HepG2 (cell line): ENCODE results near the gene ADAMTS8. TPM values are rescaled to one million over a fixed set of nuclear protein-coding genes. Genes with fewer than 3 reads are reported as not detected.

Experiments
- ATAC-seq: fragments of 200-7000 bp; cut with Tn5 transposase; 3 replicates; pipeline ENCODE4 v1.9.1; 2020; ENCODE audit warnings: mild to moderate bottlenecking, moderate library complexity
- BruUV-seq: library from RNA; stranded (reverse); fragments of 400-500 nt; replicated peaks from 2 replicates; lab custom pipeline; 2021; lab: Mats Ljungman, UMichigan
- CTCF ChIA-PET: fragments of 300-600 bp; formaldehyde crosslinking; extraction: SDS; loops from one replicate; lab custom pipeline; 2021; ENCODE audit warnings: low total read pairs, inconsistent platforms, low intra/inter-chr PET ratio; lab: Yijun Ruan, JAX
- POLR2A ChIA-PET: fragments of 350-600 bp; sonication (Branson Sonifier 250); formaldehyde crosslinking; loops from one replicate; lab custom pipeline; 2020; ENCODE audit warnings: antibody characterized with exemption, inconsistent platforms; lab: Yijun Ruan, JAX
- DNase-seq: peaks from one replicate; pipeline ENCODE4 v3.0.0-alpha.2; 2015; ENCODE audit warnings: low spot score
- FAIRE-seq: peaks from 3 replicates; lab custom pipeline; 2011; peaks lifted over from hg19 to GRCh38; lab: Jason Lieb, UNC
- H2AFZ ChIP-seq: one replicate; pipeline ENCODE4 v1.6.1; 2011; ENCODE audit warnings: low read length, inconsistent platforms
- H3K27ac ChIP-seq: fragments of 300-600 bp; 3 replicates; pipeline ENCODE4 v1.8.0; 2011; ENCODE audit warnings: mixed run types, mild to moderate bottlenecking, mixed read lengths, low read length, inconsistent platforms; ENCODE audit not compliant: insufficient read depth; ENCODE audit errors: extremely low read length
- H3K27me3 ChIP-seq, 2 experiments: fragments of 200-600 bp in 1 of 2; 2 replicates in 1 of 2; 3 replicates in 1 of 2; pipeline versions ENCODE4 v1.6.0 to v1.8.0; 2011; ENCODE audit warnings: low read length in 2 of 2, mild to moderate bottlenecking in 2 of 2, moderate library complexity in 2 of 2, inconsistent platforms in 1 of 2; ENCODE audit not compliant: insufficient read depth in 2 of 2, control insufficient read depth in 1 of 2
- H3K36me3 ChIP-seq, 2 experiments: fragments of 200-600 bp in 1 of 2; replicated peaks in 1 of 2; 2 replicates in 1 of 2; 3 replicates in 1 of 2; pipeline versions ENCODE4 v1.5.1 to v1.8.0; 2011; ENCODE audit warnings: low read length in 2 of 2, inconsistent platforms in 1 of 2; ENCODE audit not compliant: insufficient read depth in 2 of 2, control insufficient read depth in 1 of 2
- H3K4me1 ChIP-seq: 2 replicates; pipeline ENCODE4 v1.5.1; 2012; ENCODE audit warnings: low read length, inconsistent platforms; ENCODE audit not compliant: insufficient read depth
- H3K4me2 ChIP-seq: 2 replicates; pipeline ENCODE4 v1.6.0; 2011; ENCODE audit warnings: low read depth, low read length, inconsistent platforms
- H3K4me3 ChIP-seq, 3 experiments: fragments of 200-600 bp in 1 of 3; sonication (generic), shearing (Covaris generic) in 1 of 3; replicated peaks in 1 of 3; 2 replicates each; pipeline ENCODE4 v1.5.1; 2011 to 2016; ENCODE audit warnings: low read length in 3 of 3, inconsistent platforms in 2 of 3, low read depth in 2 of 3, mild to moderate bottlenecking in 2 of 3, control low read depth in 1 of 3, mixed read lengths in 1 of 3; ENCODE audit not compliant: insufficient read depth in 1 of 3
- H3K79me2 ChIP-seq: one replicate; pipeline ENCODE4 v1.6.1; 2011; ENCODE audit warnings: low read length, inconsistent platforms; ENCODE audit not compliant: insufficient read depth
- H3K9ac ChIP-seq: 2 replicates; pipeline ENCODE4 v1.6.0; 2011; ENCODE audit warnings: mild to moderate bottlenecking, low read depth, low read length, inconsistent platforms; ENCODE audit not compliant: insufficient read depth
- H3K9me3 ChIP-seq: 2 replicates; pipeline ENCODE4 v1.5.1; 2012; ENCODE audit warnings: mild to moderate bottlenecking, low read length
- H4K20me1 ChIP-seq: 2 replicates; pipeline ENCODE4 v1.6.0; 2011; ENCODE audit warnings: inconsistent platforms, mild to moderate bottlenecking, low read length, moderate library complexity; ENCODE audit not compliant: insufficient read depth
- KAT7 ChIP-seq: IDR thresholded peaks from 2 replicates; pipeline ENCODE4 v1.6.1; 2018; ENCODE audit warnings: borderline replicate concordance, missing compliant biosample characterization
- MAFF ChIP-seq: IDR thresholded peaks from 2 replicates; pipeline ENCODE4 v1.6.1; 2011; ENCODE audit warnings: low read depth, low read length, improper control_type of control experiment
- NFKB2 ChIP-seq: sonication (generic); formaldehyde crosslinking; IDR thresholded peaks from 2 replicates; pipeline ENCODE4 v1.4.0; 2020; ENCODE audit warnings: missing genetic modification reagents, borderline replicate concordance
- SATB2 ChIP-seq: sonication (generic); formaldehyde crosslinking; IDR thresholded peaks from 2 replicates; pipeline ENCODE4 v1.5.0; 2020; ENCODE audit warnings: missing genetic modification reagents
- SETDB1 ChIP-seq: sonication (generic); formaldehyde crosslinking; IDR thresholded peaks from 2 replicates; pipeline ENCODE4 v1.5.1; 2020; ENCODE audit warnings: missing genetic modification reagents, mild to moderate bottlenecking, borderline replicate concordance
- SP4 ChIP-seq: sonication (generic); formaldehyde crosslinking; IDR thresholded peaks from 2 replicates; pipeline ENCODE4 v1.8.1; 2023; ENCODE audit warnings: mild to moderate bottlenecking, missing genetic modification reagents
- SSRP1 ChIP-seq: IDR thresholded peaks from 2 replicates; pipeline ENCODE4 v1.6.1; 2016; ENCODE audit warnings: control low read depth
- XRCC5 ChIP-seq: fragments of 200-400 bp; formaldehyde crosslinking; optimal IDR thresholded peaks from 2 replicates; pipeline ENCODE3; 2017; ENCODE audit warnings: mild to moderate bottlenecking, low read length
- ZBED4 ChIP-seq: sonication (generic); formaldehyde crosslinking; IDR thresholded peaks from 2 replicates; pipeline ENCODE4 v1.4.0; 2020; ENCODE audit warnings: missing genetic modification reagents, borderline replicate concordance
- ZBTB20 ChIP-seq: sonication (generic); formaldehyde crosslinking; IDR thresholded peaks from 2 replicates; pipeline ENCODE4 v1.8.1; 2023; ENCODE audit warnings: missing genetic modification reagents, low read depth, mild to moderate bottlenecking, borderline replicate concordance
- ZMAT3 ChIP-seq: sonication (generic); formaldehyde crosslinking; conservative IDR thresholded peaks from 2 replicates; pipeline ENCODE4 v1.7.0; 2021; ENCODE audit warnings: missing genetic modification reagents
- ZNF543 ChIP-seq: sonication (generic); formaldehyde crosslinking; IDR thresholded peaks from 2 replicates; pipeline ENCODE4 v1.4.0; 2020; ENCODE audit warnings: mild to moderate bottlenecking, missing genetic modification reagents
- ZNF570 ChIP-seq: sonication (generic); formaldehyde crosslinking; IDR thresholded peaks from 2 replicates; pipeline ENCODE4 v1.4.0; 2020; ENCODE audit warnings: mild to moderate bottlenecking, missing genetic modification reagents, borderline replicate concordance
- ZNF773 ChIP-seq: sonication (generic); formaldehyde crosslinking; IDR thresholded peaks from 2 replicates; pipeline ENCODE4 v1.4.0; 2020; ENCODE audit warnings: missing genetic modification reagents, borderline replicate concordance
- WGBS: methylation state at CpG from one replicate; pipeline ENCODE4 v1.1.6; 2017; ENCODE audit warnings: low lambda C conversion rate; 5-methylcytosine and 5-hydroxymethylcytosine counted together
- in situ Hi-C: cut with HindIII; loops from 2 replicates; pipeline ENCODE4 v1.10.0; 2017; ENCODE audit warnings: low pct_unique_long_range_greater_than_20kb; ENCODE audit not compliant: extremely low pct_ligation_motif_present
- intact Hi-C: fragments of 100-400 bp; cut with micrococcal nuclease; formaldehyde crosslinking; loops from one replicate; pipeline ENCODE4 v1.10.0; 2022; ENCODE audit not compliant: unreplicated experiment
- polyA plus RNA-seq, 8 experiments: library from polyadenylated mRNA; depleted of rRNA in 3 of 8; stranded (reverse) in 7 of 8; unstranded in 1 of 8; fragments of >200 nt; fragmentation: Illumina TruSeq in 4 of 8; extraction: Trizol in 4 of 8; gene quantifications; 2 replicates each; pipeline versions ENCODE4 v1.2.1 to v1.2.3, GENCODE V29; 2011 to 2016; ENCODE audit warnings: low read depth in 4 of 8, missing spikeins in 1 of 8, mixed read lengths in 1 of 8; ENCODE audit not compliant: insufficient read depth in 1 of 8
- total RNA-seq, 5 experiments: library from RNA; depleted of rRNA; stranded (reverse); fragments of >200 nt; fragmentation: Illumina TruSeq; extraction: Trizol; gene quantifications; 2 replicates each; pipeline ENCODE4 v1.2.3, GENCODE V29; 2016; ENCODE audit warnings: low read depth in 1 of 5
- TF ChIP-seq, protein P1 (sequence below): IDR thresholded peaks from 2 replicates; pipeline ENCODE4 v1.6.1; 2012; ENCODE audit warnings: low read length, improper control_type of control experiment

The ADAMTS8 gene
- total and polyA plus RNA-seq, 2 of the 13 experiments (the other 11 are each of a cell fraction or from before 2014, with no cell fraction given) = not detected

- Histone ChIP-seq H3K4me1 (peaks cover 7% of the 10 kb centered on the region; the same call in 1 of the 2 replicates), H3K27ac (no peak overlapping the region), H3K4me2 (no peak overlapping the region), H3K4me3 (no peak overlapping the region), H3K79me2 (no peaks in the 10 kb centered on the region), H3K9ac (no peak overlapping the region), H3K36me3 (no peaks in the 10 kb centered on the region), H2AFZ (no peak overlapping the region), H4K20me1 (no peaks in the 10 kb centered on the region), H3K27me3 (peaks cover 5 to 61% of the 10 kb centered on the region in 2 experiments; a peak in 3 of 5 replicates), H3K9me3 (no peaks in the 10 kb centered on the region)
- no TSS peak for BruUV-seq
- ChIA-PET CTCF (no interaction called here), POLR2A (no interaction called here)
- TF ChIP-seq ZMAT3 (no peak), SP4 (CRISPR knock-in tag) (no peak), NFKB2 (CRISPR knock-in tag) (no peak), XRCC5 (no peak), ZBTB20 (CRISPR knock-in tag) (no peak), SATB2 (CRISPR knock-in tag) (no peak), ZNF773 (no peak), SETDB1 (CRISPR knock-in tag) (no peak), KAT7 (no peak), ZBED4 (CRISPR knock-in tag) (no peak), ZNF570 (CRISPR knock-in tag) (no peak), ZNF543 (no peak), MAFF (no peak), SSRP1 (CRISPR knock-in tag) (no peak)
- TF ChIP-seq, protein P1, sequence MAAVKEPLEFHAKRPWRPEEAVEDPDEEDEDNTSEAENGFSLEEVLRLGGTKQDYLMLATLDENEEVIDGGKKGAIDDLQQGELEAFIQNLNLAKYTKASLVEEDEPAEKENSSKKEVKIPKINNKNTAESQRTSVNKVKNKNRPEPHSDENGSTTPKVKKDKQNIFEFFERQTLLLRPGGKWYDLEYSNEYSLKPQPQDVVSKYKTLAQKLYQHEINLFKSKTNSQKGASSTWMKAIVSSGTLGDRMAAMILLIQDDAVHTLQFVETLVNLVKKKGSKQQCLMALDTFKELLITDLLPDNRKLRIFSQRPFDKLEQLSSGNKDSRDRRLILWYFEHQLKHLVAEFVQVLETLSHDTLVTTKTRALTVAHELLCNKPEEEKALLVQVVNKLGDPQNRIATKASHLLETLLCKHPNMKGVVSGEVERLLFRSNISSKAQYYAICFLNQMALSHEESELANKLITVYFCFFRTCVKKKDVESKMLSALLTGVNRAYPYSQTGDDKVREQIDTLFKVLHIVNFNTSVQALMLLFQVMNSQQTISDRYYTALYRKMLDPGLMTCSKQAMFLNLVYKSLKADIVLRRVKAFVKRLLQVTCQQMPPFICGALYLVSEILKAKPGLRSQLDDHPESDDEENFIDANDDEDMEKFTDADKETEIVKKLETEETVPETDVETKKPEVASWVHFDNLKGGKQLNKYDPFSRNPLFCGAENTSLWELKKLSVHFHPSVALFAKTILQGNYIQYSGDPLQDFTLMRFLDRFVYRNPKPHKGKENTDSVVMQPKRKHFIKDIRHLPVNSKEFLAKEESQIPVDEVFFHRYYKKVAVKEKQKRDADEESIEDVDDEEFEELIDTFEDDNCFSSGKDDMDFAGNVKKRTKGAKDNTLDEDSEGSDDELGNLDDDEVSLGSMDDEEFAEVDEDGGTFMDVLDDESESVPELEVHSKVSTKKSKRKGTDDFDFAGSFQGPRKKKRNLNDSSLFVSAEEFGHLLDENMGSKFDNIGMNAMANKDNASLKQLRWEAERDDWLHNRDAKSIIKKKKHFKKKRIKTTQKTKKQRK = no peak
- FAIRE-seq (no peak), DNase-seq (no peak), ATAC-seq (no peak)
- WGBS = 27% methylated on average over 19 of the region's 31 CpGs
- intact Hi-C loops = no loop called here
- in situ Hi-C loops = no loop called here
Measured at GRCh38 chr11:130462101-130462885, 33.9 kb upstream of the ADAMTS8 start.
